ENCODE data around the gene VPS29. TPM values are rescaled to one million over a fixed set of nuclear protein-coding genes. Genes with fewer than 3 reads are reported as not detected.
"Not testable (repeated sequence)": the region's sequence is repeated elsewhere in the genome, so short reads cannot be mapped to it uniquely, and the experiment has no call there.

VPS29 gene
- total RNA-seq, 4 donors from 2014 or later: 72.2 to 96.1 (median 83.1) TPM

- WGBS: 31% methylated on average over 3 of the region's 3 CpGs
Observed at GRCh38 chr12:110546339-110546738, 44.4 kb upstream of the VPS29 start.

GRCh38 chr12:110545812-110546211, 43.9 kb upstream of the VPS29 start:
- Histone ChIP-seq H3K27ac (peak overlapping the region; percentile 86), H3K4me1 (peaks cover 73% of the 10 kb centered on the region), H3K4me3 (no peak overlapping the region), H3K27me3 (no peaks in the 10 kb centered on the region), H3K9me3 (no peaks in the 10 kb centered on the region), H3K36me3 (peaks cover 6% of the 10 kb centered on the region)
- DNase-seq (ENCODE audit: low spot score in 2 of 2): no peak
- WGBS: 83% methylated on average over 10 of the region's 10 CpGs
- TF ChIP-seq CTCF (IDR thresholded peaks at IDR 0.05): no peak
- TF ChIP-seq POLR2A (IDR thresholded peaks at IDR 0.05): no peak
- TF ChIP-seq POLR2AphosphoS5 (IDR thresholded peaks at IDR 0.05): no peak
- no peak for TF ChIP-seq EP300 (IDR thresholded peaks at IDR 0.05)

More at GRCh38 chr12:110546339-110546738, 44.4 kb upstream of the VPS29 start:
- Histone ChIP-seq H3K36me3 (peaks cover 10% of the 10 kb centered on the region), H3K27me3 (no peaks in the 10 kb centered on the region), H3K9me3 (no peaks in the 10 kb centered on the region), H3K4me3 (no peak overlapping the region), H3K27ac (peak overlapping the region; percentile 86), H3K4me1 (peaks cover 68% of the 10 kb centered on the region)
- TF ChIP-seq CTCF (IDR thresholded peaks at IDR 0.05) (no peak), POLR2AphosphoS5 (IDR thresholded peaks at IDR 0.05) (no peak), EP300 (IDR thresholded peaks at IDR 0.05) (no peak), POLR2A (IDR thresholded peaks at IDR 0.05) (no peak)
- DNase-seq (ENCODE audit: low spot score in 2 of 2): no peak

GRCh38 chr12:110545259-110545658, 43.3 kb upstream of the VPS29 start:
- not testable (repeated sequence) for H3K9me3 ChIP-seq; H3K4me3 ChIP-seq; H3K36me3 ChIP-seq; DNase-seq (ENCODE audit: low spot score in 2 of 2); H3K27me3 ChIP-seq
- peak overlapping the region; percentile 86 for H3K27ac ChIP-seq
- WGBS: 69% methylated on average over 4 of the region's 4 CpGs
- H3K4me1 ChIP-seq: peaks cover 74% of the 10 kb centered on the region

- H3K4me1 ChIP-seq: peaks cover 76% of the 10 kb centered on the region
- no peak for DNase-seq (ENCODE audit: low spot score in 2 of 2)
- no peak overlapping the region for H3K4me3 ChIP-seq
- peaks cover 4% of the 10 kb centered on the region for H3K36me3 ChIP-seq
- no peaks in the 10 kb centered on the region for H3K9me3 ChIP-seq
- H3K27ac ChIP-seq: peak overlapping the region; percentile 86
- TF ChIP-seq POLR2A (IDR thresholded peaks at IDR 0.05) (no peak), EP300 (IDR thresholded peaks at IDR 0.05) (no peak)
- H3K27me3 ChIP-seq: no peaks in the 10 kb centered on the region
- WGBS: 63% methylated on average over 4 of the region's 4 CpGs
Observed at GRCh38 chr12:110543965-110544364, 42.1 kb upstream of the VPS29 start.

GRCh38 chr12:110543252-110543959, 41.5 kb upstream of the VPS29 start:
- DNase-seq (ENCODE audit: low spot score in 2 of 2): peak; percentile 95 to 96
- Histone ChIP-seq H3K36me3 (no peaks in the 10 kb centered on the region), H3K27ac (peak overlapping the region; percentile 86), H3K4me3 (peak overlapping the region; percentile 17), H3K4me1 (peaks cover 76% of the 10 kb centered on the region), H3K27me3 (no peaks in the 10 kb centered on the region), H3K9me3 (no peaks in the 10 kb centered on the region)
- no peak for TF ChIP-seq CTCF (IDR thresholded peaks at IDR 0.05)
- no peak for TF ChIP-seq POLR2A (IDR thresholded peaks at IDR 0.05)
- TF ChIP-seq POLR2AphosphoS5 (IDR thresholded peaks at IDR 0.05): peak in 2 of 3 donors; percentile 46 to 80
- 29% methylated on average over 7 of the region's 7 CpGs for WGBS

GRCh38 chr12:110540048-110540447, 38.1 kb upstream of the VPS29 start:
- no peak overlapping the region for H3K4me3 ChIP-seq
- H3K27me3 ChIP-seq: no peaks in the 10 kb centered on the region
- H3K27ac ChIP-seq: no peak overlapping the region
- TF ChIP-seq POLR2AphosphoS5 (IDR thresholded peaks at IDR 0.05): no peak
- no peak for TF ChIP-seq EP300 (IDR thresholded peaks at IDR 0.05)
- no peak for TF ChIP-seq CTCF (IDR thresholded peaks at IDR 0.05)
- TF ChIP-seq POLR2A (IDR thresholded peaks at IDR 0.05): no peak
- H3K36me3 ChIP-seq: peaks cover 26% of the 10 kb centered on the region
- no peaks in the 10 kb centered on the region for H3K9me3 ChIP-seq
- H3K4me1 ChIP-seq: peaks cover 74% of the 10 kb centered on the region
- 87% methylated on average over 8 of the region's 8 CpGs for WGBS
- DNase-seq (ENCODE audit: low spot score in 2 of 2): no peak

All from suprapubic skin (tissue), 4 donors.